Smooth muscle cell (in vitro differentiated cells): ENCODE measurements around the gene KBTBD8. TPM values are rescaled to one million over a fixed set of nuclear protein-coding genes. Genes with fewer than 3 reads are reported as not detected.

Experiments used
- DNase-seq: peaks from one replicate; lab custom pipeline; 2025; ENCODE audit not compliant: unreplicated experiment; lab: John Stamatoyannopoulos, UW
- H2AFZ ChIP-seq: fragments of 200-600 bp; sonication (generic); 2 replicates; pipeline ENCODE4 v1.6.0; 2016; ENCODE audit warnings: antibody characterized with exemption, low read depth, mild to moderate bottlenecking
- H3F3A ChIP-seq: fragments of 200-600 bp; sonication (generic); 2 replicates; pipeline ENCODE4 v1.6.0; 2017; ENCODE audit warnings: antibody characterized with exemption, low read depth
- H3K27ac ChIP-seq: fragments of 200-600 bp; sonication (generic); 2 replicates; pipeline ENCODE4 v1.5.1; 2016; ENCODE audit warnings: low read depth, mild to moderate bottlenecking
- H3K27me3 ChIP-seq: fragments of 200-600 bp; sonication (generic); 2 replicates; pipeline ENCODE4 v1.6.1; 2016; ENCODE audit warnings: low read depth, mild to moderate bottlenecking
- H3K36me3 ChIP-seq: fragments of 200-600 bp; sonication (generic); 2 replicates; pipeline ENCODE4 v1.5.1; 2016; ENCODE audit warnings: low read depth
- H3K4me1 ChIP-seq: fragments of 200-600 bp; sonication (generic); 2 replicates; pipeline ENCODE4 v1.5.1; 2016; ENCODE audit warnings: low read depth
- H3K4me2 ChIP-seq: fragments of 200-600 bp; sonication (generic); 2 replicates; pipeline ENCODE4 v1.6.0; 2016; ENCODE audit warnings: mild to moderate bottlenecking
- H3K4me3 ChIP-seq: fragments of 200-600 bp; sonication (generic); 2 replicates; pipeline ENCODE4 v1.5.1; 2016; ENCODE audit warnings: mild to moderate bottlenecking
- H3K79me2 ChIP-seq: fragments of 200-600 bp; sonication (generic); 2 replicates; pipeline ENCODE4 v1.6.0; 2016; ENCODE audit warnings: low read depth, mild to moderate bottlenecking
- H3K9ac ChIP-seq: fragments of 200-600 bp; sonication (generic); 2 replicates; pipeline ENCODE4 v1.6.0; 2016; ENCODE audit warnings: low read depth
- H3K9me3 ChIP-seq: fragments of 200-600 bp; sonication (generic); replicated peaks from 2 replicates; pipeline ENCODE4 v1.5.1; 2016; ENCODE audit warnings: low read depth
- H4K20me1 ChIP-seq: fragments of 200-600 bp; sonication (generic); 2 replicates; pipeline ENCODE4 v1.6.0; 2016; ENCODE audit warnings: low read depth
- WGBS: methylation state at CpG from one replicate; pipeline ENCODE4 v1.1.7; 2016; ENCODE audit warnings: low lambda C conversion rate; 5-methylcytosine and 5-hydroxymethylcytosine counted together
- polyA plus RNA-seq: library from polyadenylated mRNA; unstranded; fragments of >200 nt; fragmentation: Nextera tagmentation; extraction: Ambion mirVana; gene quantifications from 2 replicates; pipeline ENCODE4 v1.2.1, GENCODE V29; 2016
- total RNA-seq: library from RNA; depleted of rRNA; stranded (reverse); fragments of >200 nt; gene quantifications from 2 replicates; pipeline ENCODE4 v1.2.3, GENCODE V29; 2014
- TF ChIP-seq, protein P1 (sequence below): fragments of 200-600 bp; sonication (generic); IDR thresholded peaks from 2 replicates; pipeline ENCODE4 v1.5.1; 2017; ENCODE audit warnings: borderline replicate concordance, mild to moderate bottlenecking, antibody characterized with exemption; ENCODE audit not compliant: insufficient read depth, poor library complexity, severe bottlenecking

KBTBD8 gene
- total and polyA plus RNA-seq, 2 experiments from 2014 or later = 1.1 TPM

DNA sequence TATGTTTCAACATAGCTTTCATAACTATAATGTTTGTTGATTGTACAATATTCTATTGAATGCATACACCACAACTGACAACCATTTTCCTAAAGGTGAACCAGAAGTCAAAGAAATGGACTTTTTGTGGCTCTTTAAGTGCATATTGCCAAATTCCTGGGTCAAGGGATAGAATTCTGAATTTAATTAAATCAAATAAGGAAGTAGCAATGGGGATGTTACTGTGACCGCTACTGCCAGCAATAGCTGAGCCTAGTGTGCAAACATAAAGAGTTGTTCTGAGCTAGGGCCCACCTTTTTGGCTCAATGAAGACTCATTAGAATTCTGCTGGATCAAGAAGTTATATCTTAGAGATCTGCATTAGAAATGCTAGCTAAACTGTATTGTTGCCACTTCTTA, 17.3 kb upstream of the KBTBD8 start:
- H3K27me3 ChIP-seq = no peaks in the 10 kb centered on the region
- no peak overlapping the region for H2AFZ ChIP-seq
- H3K79me2 ChIP-seq = no peaks in the 10 kb centered on the region
- no peak overlapping the region for H3K4me3 ChIP-seq
- H3K9me3 ChIP-seq = no peaks in the 10 kb centered on the region
- H3K27ac ChIP-seq = no peak overlapping the region
- TF ChIP-seq, protein P1, sequence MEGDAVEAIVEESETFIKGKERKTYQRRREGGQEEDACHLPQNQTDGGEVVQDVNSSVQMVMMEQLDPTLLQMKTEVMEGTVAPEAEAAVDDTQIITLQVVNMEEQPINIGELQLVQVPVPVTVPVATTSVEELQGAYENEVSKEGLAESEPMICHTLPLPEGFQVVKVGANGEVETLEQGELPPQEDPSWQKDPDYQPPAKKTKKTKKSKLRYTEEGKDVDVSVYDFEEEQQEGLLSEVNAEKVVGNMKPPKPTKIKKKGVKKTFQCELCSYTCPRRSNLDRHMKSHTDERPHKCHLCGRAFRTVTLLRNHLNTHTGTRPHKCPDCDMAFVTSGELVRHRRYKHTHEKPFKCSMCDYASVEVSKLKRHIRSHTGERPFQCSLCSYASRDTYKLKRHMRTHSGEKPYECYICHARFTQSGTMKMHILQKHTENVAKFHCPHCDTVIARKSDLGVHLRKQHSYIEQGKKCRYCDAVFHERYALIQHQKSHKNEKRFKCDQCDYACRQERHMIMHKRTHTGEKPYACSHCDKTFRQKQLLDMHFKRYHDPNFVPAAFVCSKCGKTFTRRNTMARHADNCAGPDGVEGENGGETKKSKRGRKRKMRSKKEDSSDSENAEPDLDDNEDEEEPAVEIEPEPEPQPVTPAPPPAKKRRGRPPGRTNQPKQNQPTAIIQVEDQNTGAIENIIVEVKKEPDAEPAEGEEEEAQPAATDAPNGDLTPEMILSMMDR = no peak
- no peaks in the 10 kb centered on the region for H4K20me1 ChIP-seq
- no peaks in the 10 kb centered on the region for H3F3A ChIP-seq
- H3K4me2 ChIP-seq = no peak overlapping the region
- H3K9ac ChIP-seq = no peak overlapping the region
- DNase-seq = no peak
- H3K36me3 ChIP-seq = no peaks in the 10 kb centered on the region
- WGBS = 93% methylated on average over 1 of the region's 1 CpG
- no peaks in the 10 kb centered on the region for H3K4me1 ChIP-seq

DNA sequence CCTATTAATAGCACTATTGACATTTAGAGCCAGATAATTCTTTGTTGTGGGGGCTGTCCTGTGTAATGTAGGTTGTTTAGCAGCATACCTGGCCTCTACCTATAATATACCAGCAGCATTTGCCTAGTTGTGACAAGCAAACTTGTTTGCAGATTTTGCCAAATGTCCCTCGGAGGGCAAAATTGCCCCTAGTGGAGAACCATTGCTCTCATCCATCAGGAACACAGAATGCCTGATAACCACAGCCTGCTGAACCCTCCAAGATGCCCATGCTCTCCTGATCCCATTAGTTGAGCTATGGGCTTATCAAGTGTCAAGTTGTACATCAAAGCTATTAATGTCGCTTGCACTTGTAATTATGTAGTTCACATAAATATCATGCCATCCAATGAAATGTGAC, 15.0 kb upstream of the KBTBD8 start:
- Histone ChIP-seq H3K27ac (no peak overlapping the region), H4K20me1 (no peaks in the 10 kb centered on the region), H3K4me2 (no peak overlapping the region), H3K4me3 (no peak overlapping the region), H3K79me2 (no peaks in the 10 kb centered on the region), H3K27me3 (no peaks in the 10 kb centered on the region), H2AFZ (no peak overlapping the region), H3K4me1 (no peaks in the 10 kb centered on the region), H3K36me3 (no peaks in the 10 kb centered on the region), H3K9me3 (no peaks in the 10 kb centered on the region), H3K9ac (no peak overlapping the region), H3F3A (no peaks in the 10 kb centered on the region)
- TF ChIP-seq, protein P1 = no peak
- DNase-seq = no peak
- WGBS = 97% methylated on average over 2 of the region's 2 CpGs

DNA sequence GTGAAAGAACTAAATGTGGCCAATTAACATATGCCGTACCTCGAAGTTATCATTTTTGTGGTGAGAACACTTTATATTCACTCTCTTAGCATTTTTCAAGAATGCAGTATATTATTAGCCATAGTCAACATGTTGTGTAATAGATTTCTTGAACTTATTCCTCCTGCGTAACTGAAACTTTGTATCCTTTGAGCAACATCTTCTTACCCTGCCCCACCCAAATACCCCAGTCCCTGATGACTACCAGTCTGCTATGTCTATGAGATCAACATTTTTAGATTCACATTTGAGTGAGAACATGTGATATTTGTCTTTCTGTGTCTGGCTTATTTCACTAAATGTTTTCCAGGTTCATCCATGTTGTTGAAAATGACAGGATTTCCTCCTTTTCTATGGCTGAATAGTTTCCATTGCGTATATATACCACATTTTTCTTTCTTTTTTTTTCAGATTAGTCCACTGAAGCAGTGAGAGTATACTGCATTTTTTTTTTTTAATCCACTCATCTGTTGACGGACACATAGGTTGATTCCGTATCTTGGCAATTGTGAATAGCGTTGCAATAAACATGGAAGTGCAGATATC, 12.7 kb upstream of the KBTBD8 start:
- H3K9me3 ChIP-seq = no peaks in the 10 kb centered on the region
- H3K9ac ChIP-seq = no peak overlapping the region
- H3K4me3 ChIP-seq = no peak overlapping the region
- TF ChIP-seq, protein P1 = no peak
- H3K27me3 ChIP-seq = no peaks in the 10 kb centered on the region
- 95% methylated on average over 7 of the region's 7 CpGs for WGBS
- H3K79me2 ChIP-seq = no peaks in the 10 kb centered on the region
- no peak overlapping the region for H2AFZ ChIP-seq
- H4K20me1 ChIP-seq = no peaks in the 10 kb centered on the region
- H3F3A ChIP-seq = no peaks in the 10 kb centered on the region
- H3K4me1 ChIP-seq = peaks cover 6% of the 10 kb centered on the region
- DNase-seq = no peak
- H3K36me3 ChIP-seq = no peaks in the 10 kb centered on the region
- no peak overlapping the region for H3K27ac ChIP-seq
- no peak overlapping the region for H3K4me2 ChIP-seq

DNA sequence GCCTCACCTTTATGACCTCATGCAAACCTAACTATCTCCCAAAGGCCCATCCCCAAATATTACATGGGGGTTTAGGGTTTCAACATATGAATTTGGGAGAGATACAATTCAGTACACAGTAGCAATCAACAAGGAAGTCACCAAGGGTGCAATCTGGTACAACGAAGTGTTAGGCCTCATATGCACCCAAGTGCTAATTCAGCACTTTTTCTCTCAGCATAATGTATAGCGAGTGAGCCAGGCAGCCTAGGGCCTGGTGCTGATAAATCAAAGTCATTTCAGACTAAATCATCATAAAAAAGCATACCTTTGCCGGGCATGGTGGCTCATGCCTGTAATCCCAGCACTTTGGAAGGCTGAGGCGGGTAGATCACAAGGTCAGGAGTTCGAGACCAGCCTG, 11.7 kb upstream of the KBTBD8 start:
- 95% methylated on average over 5 of the region's 5 CpGs for WGBS
- Histone ChIP-seq H3K9ac (no peak overlapping the region), H4K20me1 (no peaks in the 10 kb centered on the region), H3K36me3 (no peaks in the 10 kb centered on the region), H3K4me1 (peaks cover 6% of the 10 kb centered on the region), H3K4me2 (no peak overlapping the region), H3F3A (no peaks in the 10 kb centered on the region), H3K4me3 (no peak overlapping the region), H2AFZ (no peak overlapping the region), H3K79me2 (no peaks in the 10 kb centered on the region), H3K9me3 (no peaks in the 10 kb centered on the region), H3K27ac (no peak overlapping the region), H3K27me3 (no peaks in the 10 kb centered on the region)
- DNase-seq = no peak
- TF ChIP-seq, protein P1 = no peak
